Embryonic facial prominence (tissue), 1 donor: Measurements from ENCODE around the gene CHKA.
A peak's percentile ranks its signal among the peaks of the same experiment; 100 is the strongest.

Experiments
- DNase-seq: peaks from one replicate; pipeline ENCODE4 v3.0.0-alpha.2; 2016; ENCODE audit errors: extremely low spot score

The CHKA gene

GRCh38 chr11:68014947-68015447 lies 106.2 kb downstream of the CHKA start:
- DNase-seq: no peak

GRCh38 chr11:68014157-68014946 lies 106.8 kb downstream of the CHKA start:
- no peak for DNase-seq

DNA sequence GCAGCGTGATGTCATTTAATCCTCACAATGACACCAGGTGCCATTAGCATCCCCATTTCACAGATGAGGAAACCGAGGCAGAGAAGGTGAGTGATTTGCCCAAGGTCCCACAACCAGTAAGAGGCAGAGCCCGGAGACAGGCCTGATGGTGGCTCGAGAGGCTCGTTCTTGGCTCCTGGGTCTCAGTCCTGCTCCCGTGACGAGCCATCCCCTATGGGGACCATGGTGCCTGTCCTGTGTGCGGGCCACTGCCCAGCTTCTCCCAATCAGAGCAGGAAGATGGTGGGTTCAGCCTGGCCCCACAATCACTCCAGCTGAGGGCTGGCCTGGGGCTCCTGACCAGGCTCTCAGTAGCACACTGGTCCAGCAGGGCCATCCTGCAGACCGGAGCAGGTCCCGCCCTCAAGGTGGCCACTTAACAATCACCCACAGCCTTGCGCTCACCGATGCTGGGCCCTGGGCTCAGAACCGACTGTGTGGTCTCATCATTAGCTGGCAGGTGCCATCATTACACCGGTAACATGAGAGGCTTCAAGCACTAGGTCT lies 107.5 kb downstream of the CHKA start:
- no peak for DNase-seq

DNA sequence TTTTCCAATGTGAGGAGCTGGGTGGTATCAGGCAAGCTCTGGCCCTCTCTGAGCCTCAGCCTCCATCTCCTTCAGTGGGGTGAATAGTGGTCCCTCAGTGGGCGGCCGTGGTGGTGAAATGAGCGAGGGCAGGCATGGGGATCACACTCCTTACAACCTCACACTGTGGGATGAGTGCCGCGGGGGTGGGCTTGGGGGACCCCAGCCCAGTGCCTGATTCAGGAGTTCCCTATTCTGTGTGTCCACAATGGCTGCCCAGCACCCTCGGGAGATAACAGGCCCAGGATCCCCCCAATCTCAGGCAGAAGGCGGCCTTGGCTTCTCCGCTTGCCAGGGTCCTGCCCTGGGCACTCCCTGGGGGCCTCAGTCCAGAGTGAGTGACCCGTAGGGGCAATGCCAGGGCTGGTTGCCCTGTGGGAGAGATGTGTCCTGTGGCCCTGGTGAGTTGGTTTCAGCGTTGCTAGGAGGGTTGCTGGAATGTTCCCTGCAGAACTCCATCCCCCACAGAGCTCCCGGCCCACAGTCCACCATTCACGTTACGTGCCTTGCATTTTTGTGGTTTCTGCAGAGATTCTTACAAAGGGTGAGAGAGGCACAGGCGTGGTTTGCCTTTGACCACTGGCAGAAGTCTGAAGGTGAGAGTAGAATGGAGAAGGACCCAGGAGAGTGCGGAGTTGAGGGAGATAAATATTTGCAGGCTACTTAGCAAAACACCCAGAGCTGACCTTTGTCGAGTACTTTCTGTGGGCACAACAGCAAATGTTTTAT lies 108.2 kb downstream of the CHKA start:
- DNase-seq: peak; percentile 66

- no peak for DNase-seq
Measured at GRCh38 chr11:68012044-68012842, 108.9 kb downstream of the CHKA start.

GRCh38 chr11:68011051-68011943 lies 109.9 kb downstream of the CHKA start:
- no peak for DNase-seq

DNA sequence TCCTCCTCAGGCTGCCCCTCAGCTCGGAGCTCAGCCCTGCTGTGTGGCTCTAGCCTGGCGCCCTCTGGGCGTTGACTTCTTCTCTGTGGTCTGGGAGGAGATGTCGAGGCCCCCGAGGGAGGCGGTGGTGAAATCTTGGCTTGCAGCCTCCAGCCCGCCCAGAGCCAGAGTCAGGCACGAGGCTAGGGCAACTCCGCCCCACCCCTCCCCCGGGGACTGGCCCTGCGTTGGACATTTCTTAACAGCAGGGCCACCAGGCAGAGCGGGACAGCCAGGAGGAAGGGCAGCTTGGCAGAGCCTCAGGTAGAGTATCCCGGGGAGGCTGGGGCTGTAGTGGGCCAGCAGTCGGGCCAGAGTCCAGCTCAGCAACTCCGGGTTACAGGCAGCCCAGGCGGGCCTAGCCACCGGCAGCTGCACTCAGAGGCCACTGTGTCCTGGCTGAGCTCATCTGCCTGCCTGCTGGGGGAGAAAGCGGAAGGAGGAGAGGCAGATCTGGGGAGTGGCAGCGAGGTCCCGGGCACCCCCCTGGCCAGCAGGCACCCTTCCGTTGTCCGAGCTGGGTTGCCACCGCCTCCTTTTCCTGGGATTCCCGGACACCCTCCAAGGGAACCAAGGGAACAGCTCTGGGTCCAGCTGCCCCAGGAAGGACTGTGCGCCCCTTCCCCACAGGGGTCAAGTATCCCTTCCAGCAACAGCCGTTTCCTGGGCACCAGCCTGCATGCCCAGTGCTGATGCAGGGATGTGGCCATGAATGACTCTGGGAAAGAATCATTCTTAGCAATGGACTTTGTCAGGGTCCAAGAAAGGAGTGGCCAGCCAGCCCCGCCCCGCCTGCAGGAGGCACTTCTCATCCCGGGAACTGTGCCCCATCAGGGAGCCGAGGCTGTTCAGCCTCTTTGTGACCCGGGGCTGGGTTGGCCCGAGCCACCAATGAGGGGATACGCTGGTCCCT lies 110.8 kb downstream of the CHKA start, which contains the start of gene ALDH3B1:
Gene ALDH3B1 (plus strand): TSS at position 238 of the 952 bp plus-strand sequence. CDS start 4,971 bp downstream, outside the sequence.
- DNase-seq: no peak

- no peak for DNase-seq
Measured at GRCh38 chr11:68009391-68010089, 111.6 kb downstream of the CHKA start.

DNA sequence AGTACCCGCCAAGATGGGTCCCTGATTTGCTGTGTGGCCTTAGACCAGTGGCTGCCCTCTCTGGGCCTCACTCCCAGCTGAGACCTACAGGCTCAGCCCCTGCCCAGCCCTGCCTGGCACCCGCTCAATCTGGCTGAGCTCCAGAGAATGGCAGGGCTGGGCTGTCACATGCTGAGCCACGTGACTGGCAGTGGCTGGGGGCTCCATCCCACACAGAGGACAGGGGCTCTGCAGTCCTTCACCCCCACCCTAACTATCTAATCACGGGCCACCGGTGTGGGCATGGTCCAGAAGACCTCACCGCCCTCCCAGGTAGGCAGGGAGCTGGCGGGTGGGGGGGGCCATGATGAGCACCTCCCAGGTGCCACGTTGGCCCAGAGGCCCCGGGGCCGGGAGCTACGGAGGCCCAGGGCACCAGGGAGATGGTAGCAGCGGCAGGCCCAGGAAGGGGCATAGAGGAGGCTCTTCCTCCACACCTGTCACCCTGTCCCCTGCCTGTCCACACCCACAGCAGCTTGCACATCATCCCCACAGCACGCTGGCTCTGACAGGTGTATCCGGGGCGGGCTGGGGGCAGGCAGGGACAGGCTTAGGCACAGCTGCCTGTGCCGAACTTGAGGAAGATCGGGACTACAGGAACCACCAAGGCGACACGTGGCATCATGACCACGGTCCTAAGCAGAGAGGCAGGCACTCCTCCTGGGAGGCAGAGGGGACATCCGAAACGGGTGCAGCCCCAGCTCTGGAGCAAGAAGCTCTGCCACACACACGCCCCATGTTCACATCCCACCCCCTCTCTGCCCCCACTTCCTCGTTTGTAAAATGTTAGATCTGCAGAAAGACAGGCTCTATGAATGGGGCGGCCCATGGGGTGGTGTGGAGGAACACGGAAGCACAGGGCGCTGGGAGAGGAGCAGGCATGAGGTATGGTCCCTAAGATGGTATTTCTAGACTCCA lies 112.5 kb downstream of the CHKA start:
- no peak for DNase-seq

- DNase-seq: no peak
Measured at GRCh38 chr11:68007498-68008380, 113.4 kb downstream of the CHKA start.

- no peak for DNase-seq
Measured at GRCh38 chr11:68006606-68007166, 114.5 kb downstream of the CHKA start.

GRCh38 chr11:68004551-68005335 lies 116.4 kb downstream of the CHKA start:
- DNase-seq: no peak

DNA sequence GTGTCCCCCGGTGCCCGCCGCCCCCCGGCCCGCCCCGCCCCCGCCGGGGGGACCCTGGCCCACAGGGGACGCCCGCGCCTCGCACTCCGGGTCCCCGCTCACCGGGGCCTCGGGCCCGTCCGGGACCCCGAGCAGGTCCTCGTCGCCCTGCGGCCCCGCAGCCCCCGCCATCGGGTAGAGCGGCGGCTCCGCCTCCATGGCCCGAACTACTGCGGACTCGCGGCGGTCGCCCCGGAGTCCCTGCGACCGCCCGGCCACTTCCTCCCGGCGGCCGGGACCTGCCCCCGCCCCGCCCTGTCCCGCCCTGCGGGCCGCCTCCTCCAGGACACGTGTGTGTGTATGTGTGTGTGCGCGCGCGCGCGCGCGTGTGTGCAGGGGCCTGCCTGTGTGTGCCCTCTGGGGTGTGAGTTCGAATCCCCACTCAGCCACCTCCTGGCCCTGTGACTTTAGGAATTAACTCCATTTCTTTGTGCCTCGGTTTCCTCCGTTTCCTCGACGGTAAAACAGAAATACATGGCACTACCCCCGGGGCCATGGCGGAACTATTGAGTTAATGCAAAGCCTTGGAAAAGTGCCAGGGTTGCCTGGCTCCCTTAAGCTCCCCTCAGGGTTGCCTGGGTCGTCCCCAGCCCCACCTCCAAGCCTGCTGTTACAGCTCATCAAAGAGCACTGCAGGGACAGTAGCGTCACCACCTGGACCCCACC lies 117.2 kb downstream of the CHKA start, which contains the start of gene UNC93B1:
Gene UNC93B1 (minus strand): TSS at position 252 of the 705 bp plus-strand sequence. CDS start 54 bp downstream, at position 198.
- DNase-seq: no peak

DNA sequence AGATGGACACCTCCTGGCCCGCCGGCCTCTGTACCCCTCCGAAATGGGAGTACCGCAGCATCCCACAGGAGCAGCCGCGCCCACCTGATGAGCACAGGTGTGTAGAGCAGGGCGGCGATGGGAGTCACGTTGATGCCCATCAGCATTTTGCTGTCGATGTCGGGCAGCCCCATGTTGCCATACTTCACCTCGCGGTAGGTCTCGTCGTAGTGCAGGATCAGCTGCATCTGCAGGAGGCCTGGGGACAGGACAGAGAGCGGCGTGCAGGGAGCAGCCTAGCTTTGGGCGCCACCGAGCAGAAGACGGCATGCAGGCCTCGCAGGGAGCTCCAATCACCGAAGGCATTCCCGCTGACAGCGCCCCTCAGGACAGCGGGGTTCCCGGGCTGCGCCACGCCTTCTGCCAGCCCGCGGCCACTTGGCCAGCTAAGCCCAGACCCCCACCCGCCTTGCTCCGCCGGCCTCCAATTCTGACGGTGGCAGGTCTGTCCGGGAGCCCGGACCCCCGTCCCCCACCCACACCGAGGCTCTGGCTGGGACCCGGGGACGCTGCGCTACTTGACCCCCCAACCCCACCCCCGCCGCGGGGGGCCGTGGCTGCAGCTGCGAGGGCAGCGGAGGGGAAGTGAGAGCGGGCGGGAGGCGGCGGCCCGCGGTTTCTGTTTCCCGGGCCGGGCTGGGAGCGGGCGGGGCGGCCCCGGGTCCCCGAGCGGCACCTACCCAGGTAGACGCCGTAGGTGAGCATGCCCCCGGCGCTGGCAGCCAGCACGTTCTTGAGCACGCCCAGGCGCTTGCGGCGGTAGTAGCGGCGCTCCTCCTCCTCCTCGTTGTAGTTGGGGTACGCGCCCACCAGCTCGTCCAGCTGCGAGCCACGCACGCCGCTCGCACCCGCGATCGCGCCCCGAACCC lies 118.0 kb downstream of the CHKA start:
- no peak for DNase-seq
